Stimulated activated CD4-positive, alpha-beta T cell treated with anti-CD3 and anti-CD28 coated beads, Interleukin-15, amount 100 ng/mL, for 48 hours (primary cell): Measurements from ENCODE around the gene IFNE.

Experiments
- DNase-seq, 2 donors: peaks; one replicate each; pipeline ENCODE4 v3.0.0-alpha.2; 2020; ENCODE audit warnings: low read depth in 2 of 2

The IFNE gene, protein sequence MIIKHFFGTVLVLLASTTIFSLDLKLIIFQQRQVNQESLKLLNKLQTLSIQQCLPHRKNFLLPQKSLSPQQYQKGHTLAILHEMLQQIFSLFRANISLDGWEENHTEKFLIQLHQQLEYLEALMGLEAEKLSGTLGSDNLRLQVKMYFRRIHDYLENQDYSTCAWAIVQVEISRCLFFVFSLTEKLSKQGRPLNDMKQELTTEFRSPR

DNA sequence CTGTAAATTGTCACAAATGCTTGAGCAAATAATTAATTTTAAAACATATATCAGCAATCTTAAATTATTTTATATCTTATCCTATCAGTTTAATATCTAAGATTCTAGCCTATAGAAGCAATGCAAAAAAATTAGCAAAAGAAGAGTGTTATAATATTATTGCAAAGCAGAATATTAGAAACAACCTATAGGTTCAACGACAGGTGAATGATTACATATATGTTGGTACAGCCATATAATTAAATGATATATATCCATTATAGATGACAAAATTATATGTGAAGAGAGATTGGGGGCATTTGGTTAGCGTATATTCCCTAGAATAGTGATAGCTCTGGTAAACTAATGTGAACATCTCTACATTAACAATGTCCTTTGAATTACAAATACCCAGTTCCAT, at the start of gene IFNE:
IFNE (minus strand) TSS at position 101 of the 400 bp plus-strand sequence. CDS start 619 bp downstream, outside the sequence.
- no peak for DNase-seq

DNA sequence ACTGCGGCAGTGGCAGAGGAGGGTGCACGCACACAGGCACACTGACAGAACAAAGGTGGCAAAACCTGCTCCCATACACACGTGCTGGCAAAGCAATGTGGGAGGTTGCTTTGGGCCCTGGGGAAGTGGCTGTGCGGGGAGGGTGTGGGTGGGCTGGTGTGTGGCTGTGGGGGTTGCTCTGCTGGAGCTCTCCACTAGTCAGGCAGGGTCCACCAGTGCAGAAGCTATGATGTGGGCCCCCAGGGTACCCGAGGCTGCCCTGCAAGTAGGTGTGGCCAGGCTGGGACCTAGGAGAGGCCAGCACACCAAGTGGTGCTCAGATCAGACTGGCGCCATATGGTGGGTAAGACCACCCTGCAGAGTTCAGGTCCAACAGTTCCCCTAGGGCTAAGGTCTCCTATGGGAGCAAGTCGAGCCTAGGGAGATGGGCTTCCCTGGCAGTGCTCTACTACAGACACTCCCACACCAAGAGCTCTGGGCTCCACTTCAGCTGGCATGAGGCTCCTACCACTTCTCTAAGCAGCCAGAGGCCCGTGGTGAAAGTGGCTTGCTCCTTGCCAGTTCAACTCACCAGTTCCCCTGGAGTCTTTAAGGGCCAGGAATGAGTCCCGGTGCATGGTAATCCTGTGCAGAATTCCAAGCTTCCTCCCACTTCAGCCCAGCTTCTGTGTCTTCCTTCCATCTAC, 46.2 kb upstream of the IFNE start:
- no peak for DNase-seq

DNA sequence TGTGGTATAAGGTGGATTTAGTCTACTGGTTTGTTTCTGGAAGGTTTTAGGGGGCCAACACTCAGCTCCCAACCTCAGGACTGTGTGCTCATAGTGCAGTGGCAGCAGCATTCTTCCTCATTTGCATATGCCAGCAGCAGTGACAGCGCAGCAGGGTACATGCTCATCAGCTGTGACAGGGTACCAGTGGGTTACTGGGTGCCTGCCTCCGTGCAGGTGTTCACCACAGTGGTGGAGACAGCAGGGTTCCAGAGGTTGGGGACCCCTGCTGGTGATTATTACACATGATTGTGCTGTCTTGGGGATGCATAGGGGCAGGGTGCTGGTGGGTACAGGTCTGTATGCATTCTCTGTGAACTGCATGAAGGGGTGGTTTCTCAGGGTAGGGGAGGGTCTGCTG, 45.5 kb upstream of the IFNE start:
- no peak for DNase-seq

DNA sequence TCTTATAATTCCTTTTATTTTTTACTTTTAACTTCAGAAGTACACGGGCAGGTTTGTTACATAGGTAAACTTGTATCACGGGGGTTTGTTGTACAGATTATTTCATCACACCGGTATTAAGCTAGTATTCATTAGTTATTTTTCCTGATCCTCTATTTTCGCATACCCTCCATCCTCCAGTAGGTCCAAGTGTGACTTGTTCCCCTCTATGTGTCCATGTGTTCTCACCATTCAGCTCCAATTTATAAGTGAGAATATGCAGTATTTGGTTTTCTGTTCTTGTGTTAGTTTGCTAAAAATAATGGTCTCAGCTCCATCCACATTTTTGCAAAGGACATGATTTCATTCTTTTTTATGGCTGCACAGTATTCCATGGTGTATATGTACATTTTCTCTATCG, 43.1 kb upstream of the IFNE start:
- DNase-seq = no peak

DNA sequence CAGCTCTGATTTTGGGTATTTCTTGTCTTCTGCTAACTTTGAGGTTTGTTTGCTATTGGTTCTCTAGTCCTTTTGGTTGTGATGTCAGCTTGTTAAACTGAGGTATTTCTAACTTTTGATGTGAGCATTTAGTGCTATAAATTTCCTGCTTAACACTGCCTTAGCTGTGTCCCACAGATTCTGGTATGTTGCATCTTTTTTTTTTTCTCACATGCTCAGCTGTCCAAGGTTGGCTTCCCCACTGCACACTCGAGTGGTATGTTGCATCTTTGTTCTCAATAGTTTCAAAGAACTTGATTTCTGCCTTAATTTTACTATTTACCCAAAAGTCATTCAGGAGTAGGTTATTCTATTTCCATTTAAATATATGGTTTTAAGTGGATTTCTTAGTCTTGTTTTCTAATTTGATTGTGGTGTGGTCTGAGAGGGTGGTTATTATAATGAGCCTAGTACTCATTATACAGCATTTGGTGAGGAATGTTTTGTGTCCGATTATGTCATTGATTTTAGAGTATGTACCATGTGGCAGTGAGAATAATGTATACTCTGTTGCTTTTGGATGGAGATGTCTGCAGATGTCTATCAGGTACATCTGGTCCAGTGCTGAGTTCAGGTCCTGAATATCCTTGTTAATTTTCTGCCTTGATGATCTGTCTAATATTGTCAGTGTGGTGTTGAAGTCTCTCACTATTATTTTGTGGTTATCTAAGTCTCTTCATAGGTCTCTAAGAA, 42.2 kb upstream of the IFNE start:
- no peak for DNase-seq

DNA sequence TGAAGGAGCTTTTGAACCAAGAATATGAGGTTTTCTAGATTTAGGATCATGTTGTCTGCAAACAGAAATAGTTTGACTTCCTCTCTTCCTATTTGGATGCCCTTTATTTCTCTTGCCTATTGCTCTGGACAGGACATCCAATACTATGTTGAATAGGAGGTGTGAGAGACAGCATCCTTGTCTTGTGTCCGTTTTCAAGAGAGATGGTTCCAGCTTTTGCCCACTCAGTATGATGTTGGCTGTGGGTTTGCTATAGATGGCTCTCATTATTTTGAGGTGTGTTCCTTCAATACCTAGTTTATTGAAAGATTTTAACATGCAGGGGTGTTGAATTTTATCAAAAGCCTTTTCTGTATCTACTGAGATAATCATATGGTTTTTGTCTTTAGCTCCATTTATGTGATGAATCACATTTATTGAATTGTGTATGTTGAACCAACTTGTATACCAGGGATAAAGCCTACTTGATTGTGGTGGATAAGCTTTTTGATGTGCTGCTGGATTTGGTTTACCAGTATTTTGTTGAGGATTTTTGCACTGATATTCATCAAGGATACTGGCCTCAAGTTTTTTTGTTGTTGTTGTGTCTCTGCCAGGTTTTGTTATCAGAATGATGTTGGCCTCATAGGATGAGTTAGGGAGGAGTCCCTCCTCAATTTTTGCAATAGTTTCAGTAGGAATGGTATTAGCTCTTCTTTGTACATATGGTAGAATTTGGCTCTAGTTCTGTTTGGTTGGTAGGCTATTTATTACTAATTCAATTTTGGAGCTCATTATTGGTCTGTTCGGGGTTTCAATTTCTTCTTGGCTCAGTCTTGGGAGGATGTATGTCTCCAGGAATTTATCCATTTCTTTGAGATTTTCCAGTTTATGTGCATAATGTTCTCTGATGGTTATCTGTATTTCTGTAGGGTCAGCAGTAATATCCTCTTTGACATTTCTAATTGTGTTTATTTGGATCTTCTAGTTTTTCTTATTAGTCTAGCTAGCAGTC, 41.2 kb upstream of the IFNE start:
- no peak for DNase-seq

DNA sequence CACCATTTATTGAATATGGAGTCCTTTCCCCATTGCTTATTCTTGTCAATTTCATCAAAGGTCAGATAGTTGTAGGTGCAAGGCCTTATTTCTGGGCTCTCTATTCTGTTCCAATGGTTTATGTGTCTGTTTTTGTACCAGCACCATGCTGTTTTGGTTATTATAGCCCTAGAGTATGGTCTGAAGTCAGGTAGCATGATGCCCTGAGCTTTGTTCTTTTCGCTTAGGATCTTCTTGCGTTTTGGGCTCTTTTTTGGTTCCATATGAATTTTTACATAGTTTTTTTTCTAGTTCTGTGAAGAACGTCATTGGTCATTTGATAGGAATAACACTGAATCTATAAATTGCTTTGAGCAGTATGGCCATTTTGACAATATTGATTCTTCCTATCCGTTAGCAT, 40.2 kb upstream of the IFNE start:
- DNase-seq = no peak

DNA sequence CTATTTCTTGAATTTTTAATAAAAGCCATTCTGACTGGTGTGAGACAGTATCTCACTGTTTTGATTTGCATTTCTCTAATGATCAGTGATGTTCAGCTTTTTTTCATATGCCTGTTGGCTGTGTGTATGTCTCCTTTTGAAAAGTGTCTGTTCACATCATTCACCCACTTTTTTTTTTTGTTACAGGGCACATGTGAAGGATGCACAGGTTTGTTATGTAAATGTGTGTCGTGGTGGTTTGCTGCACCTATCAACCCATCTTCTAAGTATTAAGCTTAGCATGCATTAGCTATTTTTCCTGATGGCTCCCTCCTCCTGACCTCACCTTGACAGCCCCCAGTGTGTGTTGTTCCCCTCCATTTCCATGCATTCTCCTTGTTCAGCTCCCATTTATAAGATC, 39.3 kb upstream of the IFNE start:
- no peak for DNase-seq

DNA sequence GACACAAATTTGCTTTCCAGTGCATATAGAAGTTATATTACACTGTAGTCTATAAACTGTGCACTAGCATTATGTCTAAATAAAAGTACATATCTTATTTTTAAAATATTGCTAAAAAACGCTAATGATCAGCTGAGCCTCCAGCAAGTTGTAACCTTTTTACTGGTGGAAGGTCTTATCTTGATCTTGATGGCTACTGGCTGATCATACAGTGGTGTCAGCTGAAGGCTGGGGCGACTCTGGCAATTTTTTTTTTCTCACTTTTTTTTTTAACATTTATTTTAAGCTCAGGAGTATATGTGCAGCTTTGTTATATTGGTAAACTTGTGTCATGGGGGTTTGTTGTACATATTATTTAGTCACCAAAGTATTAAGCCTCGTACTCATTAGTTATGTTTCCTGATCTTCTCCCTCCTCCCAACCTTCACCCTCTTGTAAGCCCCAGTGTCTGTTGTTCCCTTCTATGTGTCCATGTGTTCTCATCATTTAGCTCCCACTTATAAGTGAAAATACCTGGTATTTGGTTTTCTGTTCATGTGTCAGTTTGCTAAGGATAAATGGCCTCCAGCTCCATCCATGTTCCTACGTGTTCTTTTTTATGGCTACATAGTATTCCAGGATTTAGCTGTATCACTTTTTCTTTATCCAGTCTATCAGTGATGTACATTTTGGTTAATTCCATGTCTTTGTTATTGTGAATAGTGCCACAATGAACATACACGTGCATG, 38.6 kb upstream of the IFNE start:
- no peak for DNase-seq

DNA sequence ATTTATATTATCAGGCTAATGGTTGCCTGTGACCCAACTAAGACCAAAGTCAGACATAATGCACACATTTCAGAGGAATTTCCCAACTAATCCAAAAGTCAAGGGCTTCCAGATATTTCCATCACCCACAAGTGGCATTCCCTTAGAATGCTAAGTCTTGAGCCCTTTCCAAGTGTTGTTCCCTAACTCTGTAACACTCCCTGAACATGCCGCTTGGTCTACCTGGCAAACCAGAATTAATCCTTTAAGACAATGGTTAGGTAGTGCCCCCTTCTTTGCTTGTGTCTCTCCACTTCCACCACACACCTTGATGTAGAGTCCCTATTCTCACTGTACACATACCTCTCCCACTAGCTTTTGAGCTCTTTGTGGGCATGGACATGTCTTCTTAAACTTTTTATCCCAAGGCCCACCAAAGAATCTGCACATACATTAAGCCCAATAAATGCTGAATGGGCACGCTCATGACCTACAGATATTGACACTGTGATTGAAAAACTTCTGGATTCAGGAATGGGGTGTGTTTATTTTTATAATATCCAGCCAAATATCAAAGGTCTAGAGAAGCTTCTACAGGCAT, 37.8 kb upstream of the IFNE start:
- no peak for DNase-seq

DNA sequence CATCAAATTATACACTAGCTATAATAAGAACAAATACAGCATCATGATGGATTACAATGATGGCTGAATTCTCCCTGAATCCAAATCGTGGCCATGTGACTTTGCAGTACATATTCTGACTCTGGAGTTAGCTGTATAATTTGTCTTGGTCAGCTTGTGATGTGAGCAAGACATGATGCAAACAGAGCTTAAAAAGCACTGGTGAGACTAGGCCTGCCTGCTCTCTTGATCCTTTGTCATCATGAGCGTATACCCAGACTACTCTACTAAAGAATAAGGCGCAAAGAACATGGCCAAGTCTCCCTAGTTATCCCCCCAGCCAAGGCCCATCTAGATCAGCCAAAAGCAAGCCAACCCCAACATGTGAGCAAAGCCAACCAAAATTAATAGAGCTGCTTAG, 34.7 kb upstream of the IFNE start:
- no peak for DNase-seq

DNA sequence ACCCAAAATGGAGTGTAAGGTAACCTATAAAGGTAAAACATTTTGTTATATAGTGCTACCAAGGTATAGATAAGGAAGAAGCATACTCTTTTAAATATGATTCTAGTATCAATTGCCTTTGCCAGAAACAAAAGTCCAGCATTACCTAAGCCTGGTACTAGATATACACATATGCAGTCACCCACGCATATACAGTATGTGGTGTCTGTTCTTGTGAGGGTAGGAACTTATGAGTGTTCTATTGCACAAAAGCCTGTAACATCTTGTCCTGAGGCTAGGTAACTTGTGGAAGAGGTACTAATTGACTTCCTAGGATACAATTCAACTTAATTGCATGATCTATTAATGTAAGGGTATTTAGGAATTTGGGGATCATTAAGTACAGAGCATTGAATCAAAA, 31.3 kb upstream of the IFNE start:
- DNase-seq = no peak

DNA sequence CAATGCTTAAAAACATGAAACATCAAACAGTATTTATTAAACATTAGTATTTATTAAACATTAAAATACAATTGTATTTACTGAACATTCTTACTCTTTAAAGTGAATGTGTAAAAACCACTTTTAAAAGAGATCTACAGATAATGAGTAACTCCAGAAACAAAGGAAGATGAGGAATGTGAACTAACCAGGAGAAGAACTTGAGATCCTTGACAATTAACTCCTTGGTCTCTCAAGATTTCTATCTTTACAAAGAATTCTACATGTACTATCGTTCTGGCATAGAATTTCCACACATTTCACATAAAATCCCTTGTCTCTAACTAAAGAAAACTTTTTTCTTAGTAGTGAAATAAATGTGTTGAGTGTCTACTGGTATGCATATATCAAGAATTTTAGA, 28.7 kb upstream of the IFNE start:
- DNase-seq = no peak

DNA sequence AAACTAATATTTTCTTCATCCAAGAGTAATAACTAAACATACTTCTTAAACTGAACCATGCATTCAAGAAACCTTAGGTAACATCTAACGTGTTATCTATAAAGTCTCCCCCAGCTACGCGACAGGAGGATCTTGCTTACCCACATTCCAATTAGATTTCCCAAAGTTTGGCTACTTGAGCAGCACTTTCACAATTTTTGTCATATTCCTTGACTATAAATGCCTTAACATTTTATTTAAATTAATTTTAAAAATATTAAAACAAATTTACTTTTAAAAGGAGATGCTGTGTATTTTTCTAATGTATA, 25.3 kb upstream of the IFNE start:
- DNase-seq = no peak

DNA sequence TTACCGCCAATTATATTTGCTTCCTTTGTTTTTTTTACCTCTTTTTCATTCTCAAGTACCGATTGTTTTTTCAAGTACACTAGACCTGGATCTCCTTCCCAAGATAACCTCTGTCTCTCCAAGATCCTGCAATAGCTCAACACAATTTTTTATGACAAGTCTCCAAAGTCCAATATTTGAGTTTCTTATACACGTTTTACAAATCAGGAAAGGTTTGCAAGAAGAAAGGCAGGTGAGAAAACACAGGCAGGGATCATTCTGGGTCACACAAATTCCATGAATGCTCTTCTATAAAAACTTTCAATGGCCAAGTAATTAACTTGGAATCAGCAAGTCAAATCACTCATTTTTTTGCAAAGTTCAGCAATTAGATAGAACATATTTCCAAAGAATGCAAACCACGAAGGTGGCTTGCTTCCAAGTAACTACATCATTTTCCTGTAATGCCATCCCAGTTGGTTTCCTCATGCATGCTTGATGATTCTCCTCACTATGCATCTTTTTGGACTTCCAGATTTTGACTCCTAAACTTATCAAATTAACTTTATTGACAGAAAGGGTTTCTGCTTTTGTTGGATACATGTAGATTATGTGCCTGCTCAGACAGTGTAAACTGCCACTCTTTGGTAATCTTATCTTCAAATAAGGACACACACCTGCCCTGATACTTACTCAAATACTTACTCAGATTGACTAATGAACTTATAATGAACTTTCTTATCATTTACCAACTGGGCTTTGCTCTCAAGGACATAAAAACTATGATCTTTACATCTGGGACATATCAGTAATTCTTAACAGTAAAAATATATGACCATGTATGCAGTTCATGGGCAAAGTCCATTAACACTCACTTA, 24.7 kb upstream of the IFNE start:
- no peak for DNase-seq

DNA sequence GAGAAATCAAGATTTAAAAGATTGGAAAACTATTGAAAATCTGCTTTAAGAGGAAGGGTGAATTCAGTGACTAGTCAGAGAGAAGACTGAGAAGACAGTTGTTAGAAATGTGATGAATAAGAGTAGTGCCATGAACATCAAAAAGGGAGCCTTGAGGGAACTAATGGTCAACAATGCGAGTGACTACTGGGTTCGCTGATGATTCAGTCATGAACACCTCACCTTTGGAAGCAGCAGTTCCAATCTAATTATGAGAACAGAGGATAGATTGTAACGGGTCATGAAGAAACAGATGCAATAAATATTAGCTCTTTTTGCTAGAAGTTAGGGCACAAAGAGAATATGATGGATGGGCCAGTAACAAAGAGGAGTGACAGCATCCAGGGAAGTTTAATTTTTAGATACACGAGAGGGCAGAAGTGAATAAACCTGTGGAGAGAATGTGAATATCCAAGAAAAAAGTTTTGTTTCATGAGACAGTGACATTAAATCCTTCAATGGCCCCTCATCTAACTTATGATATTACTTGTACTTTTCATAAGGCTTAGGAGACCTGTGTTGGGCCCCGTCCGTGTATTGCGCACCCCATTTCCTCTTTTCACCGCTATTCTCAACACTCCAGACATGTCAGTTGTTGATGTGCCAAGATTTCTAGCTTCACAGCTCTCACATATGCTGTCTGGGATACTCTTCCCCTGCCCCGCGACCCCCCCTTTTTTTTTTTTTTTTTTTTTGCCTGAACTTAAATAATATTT, 23.5 kb upstream of the IFNE start:
- DNase-seq = no peak

DNA sequence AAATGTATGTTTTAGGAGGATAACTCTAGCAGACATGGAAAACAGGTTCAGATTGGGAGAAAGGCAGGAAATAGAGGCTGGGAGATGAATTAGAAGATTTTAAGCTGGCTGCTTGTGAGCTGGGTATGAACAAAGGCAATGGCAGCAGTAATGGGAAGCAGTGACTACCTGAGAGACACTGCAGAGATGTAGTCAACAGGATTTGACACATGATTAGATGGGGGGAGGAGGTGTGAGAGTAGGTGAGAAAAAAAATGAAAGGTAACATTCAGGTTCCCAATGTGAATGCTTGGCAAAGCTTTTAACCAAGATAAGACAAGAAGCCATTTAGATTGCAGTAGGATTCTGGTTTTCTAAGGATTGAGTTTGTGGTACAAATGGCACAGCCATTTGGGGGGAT, 22.8 kb upstream of the IFNE start:
- no peak for DNase-seq

DNA sequence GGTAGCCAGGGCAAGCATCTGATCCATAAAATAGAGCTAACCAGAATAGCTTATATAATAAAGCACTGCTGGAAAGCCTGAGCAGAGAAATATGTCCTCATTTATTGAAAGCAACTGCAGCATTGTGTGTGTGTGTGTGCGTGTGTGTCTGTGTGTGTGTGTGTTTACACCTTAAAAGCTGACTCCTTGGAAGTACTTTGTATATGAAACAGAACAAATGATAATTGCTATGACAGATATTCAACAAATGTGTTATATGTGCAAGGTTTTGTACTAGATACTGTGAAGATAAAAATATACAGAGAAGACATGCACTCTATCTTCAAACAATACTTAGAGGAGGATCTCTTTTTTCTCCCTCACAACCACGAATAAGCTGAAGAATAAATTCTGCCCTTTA, 22.0 kb upstream of the IFNE start:
- no peak for DNase-seq

DNA sequence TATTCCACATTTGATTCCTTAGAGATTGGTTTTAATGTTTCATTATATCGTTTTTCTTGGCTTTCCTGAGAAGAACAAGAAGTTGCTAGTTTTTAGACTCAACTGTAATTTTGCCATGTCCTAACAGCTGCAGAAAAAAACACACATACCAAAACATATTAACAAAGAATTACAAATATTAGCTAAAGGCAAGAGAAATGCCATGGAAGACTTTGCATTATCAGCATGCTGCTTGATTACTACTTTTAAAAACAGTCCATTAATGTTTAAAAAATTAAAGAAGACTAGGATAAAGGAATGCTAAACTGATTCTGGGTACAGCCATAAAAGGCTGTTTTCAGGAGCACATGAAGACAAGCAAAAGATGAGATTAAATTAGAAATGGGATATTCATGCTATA, 20.5 kb upstream of the IFNE start:
- DNase-seq = no peak
